GM21447 (cell line): ENCODE results near the gene JUP.
"Not testable (repeated sequence)": the region's sequence is repeated elsewhere in the genome, so short reads cannot be mapped to it uniquely, and the experiment has no call there.

Experiments
- ATAC-seq: cut with Tn5 transposase; IDR thresholded peaks from one replicate; pipeline ENCODE4 v1.9.1; 2021; ENCODE audit not compliant: unreplicated experiment

Gene JUP

DNA sequence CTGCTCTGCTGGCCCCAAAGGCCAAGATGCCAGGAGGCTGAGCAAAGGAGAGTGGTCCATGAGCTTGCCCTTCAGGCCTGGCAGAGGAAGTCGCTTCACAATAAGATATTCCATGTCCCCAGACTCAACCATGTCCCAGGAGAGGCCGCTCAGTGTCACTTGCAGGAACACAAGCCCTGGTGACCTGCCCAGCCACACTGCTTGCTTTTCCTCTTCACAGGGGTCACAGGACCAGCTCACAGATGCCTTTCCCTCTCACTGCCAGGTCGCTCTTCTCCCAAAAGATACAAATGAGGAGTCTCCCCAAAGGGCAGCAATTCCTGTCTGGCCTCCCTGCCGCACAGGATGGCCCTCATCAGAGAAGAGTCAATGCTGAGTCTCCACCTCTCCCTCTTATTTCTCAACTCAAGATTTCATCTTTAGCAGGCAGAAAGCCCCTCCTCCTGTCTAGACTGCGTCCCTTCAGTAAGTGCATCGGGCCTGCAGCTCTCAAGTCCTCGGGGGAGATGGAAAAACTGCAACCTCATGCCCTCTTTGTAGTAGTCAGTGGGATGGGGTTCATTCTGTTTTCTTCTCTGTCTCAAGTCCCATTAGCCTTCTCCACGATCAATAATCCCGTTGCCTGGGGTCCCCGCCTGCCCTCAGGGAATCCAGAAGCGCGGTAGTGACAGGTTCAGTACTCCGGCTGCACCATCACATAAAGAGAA lies 5.0 kb downstream of the JUP start:
- ATAC-seq, result no peak

DNA sequence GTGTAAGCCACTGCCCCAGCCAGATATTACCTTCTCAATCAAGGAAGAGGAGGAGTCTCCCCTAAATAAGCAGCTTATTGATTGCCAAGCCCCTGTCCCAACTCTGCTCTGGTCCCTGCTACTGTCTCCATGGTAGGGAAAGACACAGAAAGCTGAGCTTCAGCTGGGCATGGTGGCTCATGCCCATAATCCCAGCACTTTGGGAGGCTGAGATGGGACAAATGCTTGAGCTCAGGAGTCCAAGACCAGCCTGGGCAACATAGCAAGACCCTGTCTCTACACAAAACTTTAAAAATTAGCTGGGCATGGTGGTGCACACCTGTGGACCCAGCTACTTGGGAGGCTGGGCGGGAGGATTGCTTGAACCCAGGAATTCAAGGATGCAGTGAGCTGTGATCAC lies 6.6 kb downstream of the JUP start:
- no peak for ATAC-seq

DNA sequence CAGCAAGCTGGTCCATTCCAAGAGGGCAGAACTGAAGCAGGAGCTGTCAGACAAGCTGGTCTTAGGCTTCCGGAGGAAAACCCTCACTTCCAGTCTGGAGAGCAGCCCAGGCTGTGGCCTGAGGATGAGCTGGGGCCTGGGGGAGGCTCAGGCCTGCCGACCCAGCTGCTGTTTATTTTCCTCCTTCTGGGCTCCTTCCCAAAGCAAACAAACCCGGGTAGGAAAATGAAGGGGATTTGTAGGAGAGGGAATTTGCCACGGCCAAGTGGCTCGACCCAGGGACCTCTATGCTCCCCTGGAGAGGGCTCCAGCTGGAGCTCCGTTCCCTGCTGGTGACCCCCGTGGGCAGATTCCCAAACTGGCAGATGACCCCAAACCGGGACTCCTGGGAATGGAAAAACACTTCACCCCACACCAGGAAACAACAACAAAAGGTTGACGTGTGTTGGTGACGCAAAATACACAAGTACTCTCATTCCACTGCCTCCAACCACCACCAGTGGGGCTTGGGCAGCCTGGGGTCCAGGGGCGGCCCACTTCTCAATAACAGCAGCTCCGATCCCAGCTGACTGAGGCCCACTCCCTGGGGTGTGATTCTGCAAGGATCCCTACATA lies 8.8 kb downstream of the JUP start:
- ATAC-seq, result no peak

DNA sequence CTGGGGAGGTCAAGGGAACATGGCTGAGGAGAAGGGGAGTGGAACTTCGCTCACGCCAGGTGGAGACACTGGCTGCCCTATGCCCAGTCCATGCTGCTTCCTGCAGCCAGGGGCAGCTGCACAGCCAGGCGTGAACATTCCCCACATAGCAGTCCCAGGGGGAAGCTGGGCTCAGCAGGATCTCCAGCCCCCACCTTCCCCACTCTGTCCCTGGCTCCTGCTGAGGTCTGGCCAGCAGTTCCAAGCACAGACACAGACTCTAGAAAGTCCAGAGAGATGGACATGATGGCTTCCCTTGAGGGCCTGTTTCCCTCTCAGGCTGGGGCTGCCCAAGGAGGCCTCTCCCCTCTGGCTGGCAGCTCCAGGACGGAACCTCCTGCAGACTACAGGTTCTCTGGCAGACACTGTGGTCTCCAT lies 9.3 kb downstream of the JUP start:
- ATAC-seq, result no peak

DNA sequence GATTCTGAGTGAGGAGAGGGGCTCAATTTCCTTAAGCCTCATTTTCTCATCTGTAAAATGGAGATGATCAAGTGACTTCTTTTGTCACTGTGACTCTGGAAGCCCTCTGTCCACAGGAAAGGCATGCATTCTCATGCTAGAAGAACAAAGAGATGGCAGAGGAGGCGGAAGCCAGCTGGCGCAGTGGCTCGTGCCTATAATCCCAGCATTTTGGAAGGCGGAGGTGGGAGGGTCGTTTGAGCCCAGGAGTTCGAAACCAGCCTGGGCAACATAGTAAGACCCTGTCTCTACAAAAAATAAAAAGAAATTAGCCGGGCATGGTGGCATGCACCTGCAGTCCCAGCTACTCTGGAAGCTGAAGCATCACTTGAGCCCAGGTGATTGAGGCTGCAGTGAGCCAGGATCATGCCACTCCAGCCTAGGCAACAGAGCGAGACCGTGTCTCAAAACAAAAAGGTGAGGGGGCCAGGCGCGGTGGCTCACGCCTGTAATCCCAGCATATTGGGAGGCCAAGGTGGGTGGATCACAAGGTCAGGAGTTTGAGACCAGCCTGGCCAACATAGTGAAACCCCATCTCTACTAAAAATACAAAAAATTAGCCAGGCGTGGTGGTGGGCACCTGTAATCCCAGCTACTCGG lies 10.1 kb downstream of the JUP start:
- ATAC-seq, result not testable (repeated sequence)

DNA sequence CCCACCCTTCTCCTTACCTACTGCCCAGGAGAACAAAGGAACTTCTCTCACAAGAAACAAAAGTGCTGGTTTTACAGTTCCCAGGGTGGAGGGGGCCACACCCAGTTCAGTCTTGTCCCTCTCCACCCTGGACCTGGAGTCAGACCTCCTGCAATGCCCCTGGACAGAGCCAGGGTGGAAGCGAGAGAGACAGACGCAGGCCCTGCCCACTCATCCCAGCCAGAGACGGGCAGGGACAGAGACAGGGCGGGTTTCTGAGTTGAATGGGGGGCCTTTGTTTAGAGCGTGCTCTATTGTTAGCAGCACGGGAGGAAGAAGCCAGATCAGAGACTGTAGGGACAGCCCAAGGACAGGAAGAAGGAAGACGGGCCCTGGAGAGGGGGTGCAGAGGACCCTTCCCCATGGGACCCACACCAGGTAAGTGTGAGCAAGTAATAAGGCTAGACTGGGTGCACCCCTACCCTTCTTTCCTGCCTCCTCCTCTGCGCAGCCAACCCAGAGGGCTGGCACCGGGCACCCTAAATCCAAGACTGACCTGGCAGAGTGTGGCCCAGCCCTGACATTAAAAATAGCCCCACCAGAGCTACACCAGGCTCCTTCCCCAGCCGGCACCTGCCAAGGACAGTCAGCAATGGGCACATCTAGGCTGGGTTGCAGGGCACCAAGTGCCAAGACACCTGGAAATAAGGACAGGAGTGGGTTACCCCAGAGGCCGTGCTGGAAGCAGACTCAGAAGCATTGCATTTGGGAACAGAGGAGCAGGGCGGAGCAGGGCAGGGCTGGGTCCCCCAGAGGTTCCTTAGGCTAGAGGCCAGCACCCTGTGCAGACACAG lies 10.9 kb downstream of the JUP start:
- no peak for ATAC-seq

DNA sequence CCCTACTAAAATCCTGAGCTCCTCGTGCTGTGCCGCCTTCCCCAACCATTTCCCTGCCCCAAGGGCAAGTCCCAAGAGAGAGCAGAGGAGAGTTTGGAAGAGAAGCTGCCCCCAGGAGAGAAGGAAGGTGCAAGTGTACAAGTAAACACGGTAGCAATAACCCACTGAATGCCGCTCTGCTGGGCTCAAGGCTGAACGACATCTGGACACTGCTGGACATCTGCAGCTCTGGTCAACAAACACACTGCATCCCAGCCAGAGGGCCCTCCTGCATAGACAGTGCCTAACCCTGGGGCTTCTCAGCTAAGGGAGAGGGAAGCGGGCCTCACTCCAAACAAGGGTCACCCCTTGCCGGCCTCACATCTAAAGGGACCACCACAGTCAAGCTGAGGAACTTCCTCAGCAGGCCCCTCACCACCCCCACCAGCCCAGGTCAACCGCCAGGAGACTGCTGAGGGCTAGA lies 12.7 kb downstream of the JUP start:
- ATAC-seq, result no peak

DNA sequence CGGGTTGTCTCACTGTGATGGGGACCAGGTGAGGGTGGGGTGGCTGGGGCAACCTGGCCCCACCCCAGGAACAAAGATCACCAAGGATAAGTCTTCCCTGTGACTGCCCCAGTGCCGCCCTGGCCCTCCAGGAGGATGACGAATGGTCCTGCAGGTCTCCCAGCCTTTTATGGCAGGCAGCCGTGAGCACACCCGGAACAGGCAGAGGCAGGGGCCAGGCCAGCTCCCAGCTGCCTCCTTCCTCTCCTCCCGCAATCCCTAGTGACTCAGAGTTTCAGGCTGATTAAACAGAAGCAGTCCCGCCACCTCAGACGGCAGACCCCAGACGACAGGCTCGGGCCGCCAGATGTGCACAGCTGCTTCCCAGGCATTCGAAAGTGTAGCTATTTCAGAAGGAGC lies 13.3 kb downstream of the JUP start:
- ATAC-seq, result no peak

DNA sequence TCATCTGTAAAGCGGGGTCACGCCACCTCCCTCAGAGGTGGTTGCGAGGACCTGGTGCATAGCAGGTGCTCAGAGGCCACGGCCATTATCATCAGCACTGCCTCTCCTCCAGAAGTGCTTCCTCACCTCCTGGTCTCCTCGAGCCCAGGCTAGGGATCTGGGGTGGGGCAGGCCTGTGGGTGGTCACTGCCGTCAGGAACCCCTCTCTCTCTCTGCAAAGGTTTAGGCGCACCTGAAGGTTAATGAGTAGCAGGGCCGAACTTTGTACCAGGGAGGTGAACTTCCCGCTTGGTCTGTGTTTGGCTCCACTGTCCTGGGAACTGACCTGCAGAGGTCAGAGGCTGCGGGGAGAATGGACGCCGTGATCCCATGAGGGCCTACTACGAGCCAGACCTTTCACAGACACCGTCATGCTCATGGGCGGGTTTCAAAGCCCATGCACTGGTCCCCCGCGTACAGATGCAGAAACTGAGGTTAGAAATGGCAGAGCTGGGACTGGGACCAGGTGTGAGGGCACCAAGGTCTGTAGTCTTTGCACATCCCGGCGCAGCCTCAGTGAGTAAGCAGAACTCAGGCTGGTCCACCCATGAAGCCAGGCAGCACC lies 13.8 kb downstream of the JUP start:
- no peak for ATAC-seq

DNA sequence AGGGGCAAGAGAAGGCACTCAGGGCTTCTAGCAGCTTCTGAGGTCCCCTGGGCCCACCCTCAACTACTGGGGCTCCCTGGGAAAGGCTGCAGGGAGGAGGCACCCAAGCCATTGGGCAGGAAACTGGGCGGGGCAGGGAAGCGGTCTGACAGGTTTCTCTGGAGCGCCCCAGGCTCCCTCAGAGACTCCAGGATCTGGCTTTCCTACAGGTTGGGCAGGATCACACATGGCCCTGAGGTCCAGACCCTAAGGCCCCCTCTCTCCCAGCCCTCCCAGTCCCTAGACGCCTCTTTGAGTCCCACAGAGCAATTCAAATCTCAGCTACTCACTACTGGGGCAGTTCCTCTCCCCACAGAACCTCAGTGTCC lies 14.3 kb downstream of the JUP start:
- no peak for ATAC-seq

DNA sequence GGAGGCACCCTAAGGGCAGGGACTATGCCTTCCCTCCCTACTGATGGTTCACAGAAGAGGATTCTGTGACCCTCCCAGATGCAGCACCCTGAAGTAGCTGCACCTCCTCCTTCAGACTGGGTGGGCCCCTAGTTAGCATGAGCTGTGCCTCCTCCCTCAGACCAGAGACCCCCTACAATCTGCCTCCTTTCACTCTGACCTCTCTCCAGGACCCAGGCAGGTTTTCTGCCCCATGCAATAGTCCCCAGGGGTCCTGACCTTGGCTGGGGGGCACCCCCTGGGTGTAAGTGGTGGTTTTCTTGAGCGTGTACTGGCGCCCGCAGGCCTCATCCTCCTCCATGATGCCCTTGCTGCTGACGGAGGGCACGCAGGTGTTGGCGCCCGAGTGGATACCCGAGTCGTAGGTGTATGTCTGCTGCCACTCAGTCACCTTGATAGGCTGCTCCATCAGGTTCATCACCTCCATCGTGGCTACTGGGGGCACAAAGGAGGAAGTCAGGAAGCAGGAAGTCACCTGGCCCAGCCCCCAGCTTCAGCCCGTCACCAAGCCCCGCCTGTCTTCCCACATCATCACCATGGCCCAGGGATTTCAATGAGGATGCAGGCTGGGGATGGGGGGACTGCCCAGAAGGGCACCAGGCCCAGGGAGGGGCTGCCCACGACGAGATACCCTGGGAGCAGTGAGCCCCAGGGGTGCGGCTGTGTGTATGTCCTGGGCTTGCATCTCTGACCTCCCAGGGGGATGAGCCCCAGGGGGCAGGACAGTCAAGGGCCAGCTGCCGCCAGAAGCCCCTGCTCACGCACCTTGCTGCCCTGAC lies 14.9 kb downstream of the JUP start:
- no peak for ATAC-seq

DNA sequence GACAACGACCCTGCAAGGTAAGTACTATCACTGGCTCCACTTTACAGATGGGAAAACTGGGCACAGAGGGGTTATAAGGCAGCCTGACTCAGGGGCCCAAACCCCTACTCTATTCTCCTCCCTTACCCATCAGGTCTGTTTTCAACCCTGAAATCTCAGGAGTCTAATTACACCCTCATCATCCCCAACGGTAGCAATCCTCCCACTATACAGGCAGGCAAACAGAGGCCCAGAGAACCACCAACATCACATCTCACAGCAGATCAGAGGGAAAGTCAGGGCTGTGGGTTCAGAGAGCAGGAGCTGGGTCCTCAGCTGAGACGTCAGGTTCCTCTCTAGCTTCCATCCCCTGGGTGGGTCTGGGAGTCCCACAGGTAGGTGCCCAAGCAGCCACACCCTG lies 16.5 kb downstream of the JUP start:
- ATAC-seq, result no peak

DNA sequence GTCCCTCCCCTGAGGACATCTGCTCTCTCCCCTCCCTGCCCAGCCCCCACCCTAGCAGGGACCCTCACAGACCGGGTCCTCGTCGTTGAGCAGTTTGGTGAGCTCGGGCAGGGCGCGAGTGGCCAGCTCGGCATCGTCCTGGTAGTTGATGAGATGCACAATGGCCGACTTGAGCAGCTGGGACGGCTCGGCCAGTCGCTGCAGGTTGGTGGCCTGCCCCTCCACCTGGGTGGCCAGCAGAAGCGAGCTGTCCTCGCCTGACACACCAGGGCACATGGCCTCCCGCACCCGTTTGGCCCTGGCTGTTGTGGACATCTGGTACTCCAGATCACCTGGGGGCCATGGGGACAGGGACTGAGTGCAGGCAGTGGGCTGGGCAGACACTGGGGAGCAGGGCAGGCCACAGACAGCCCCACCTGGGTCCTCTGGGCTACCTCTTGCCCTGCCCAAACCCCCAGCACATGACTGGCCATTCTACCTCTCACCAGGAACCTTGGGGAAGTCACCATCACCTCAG lies 17.1 kb downstream of the JUP start:
- ATAC-seq, result no peak

DNA sequence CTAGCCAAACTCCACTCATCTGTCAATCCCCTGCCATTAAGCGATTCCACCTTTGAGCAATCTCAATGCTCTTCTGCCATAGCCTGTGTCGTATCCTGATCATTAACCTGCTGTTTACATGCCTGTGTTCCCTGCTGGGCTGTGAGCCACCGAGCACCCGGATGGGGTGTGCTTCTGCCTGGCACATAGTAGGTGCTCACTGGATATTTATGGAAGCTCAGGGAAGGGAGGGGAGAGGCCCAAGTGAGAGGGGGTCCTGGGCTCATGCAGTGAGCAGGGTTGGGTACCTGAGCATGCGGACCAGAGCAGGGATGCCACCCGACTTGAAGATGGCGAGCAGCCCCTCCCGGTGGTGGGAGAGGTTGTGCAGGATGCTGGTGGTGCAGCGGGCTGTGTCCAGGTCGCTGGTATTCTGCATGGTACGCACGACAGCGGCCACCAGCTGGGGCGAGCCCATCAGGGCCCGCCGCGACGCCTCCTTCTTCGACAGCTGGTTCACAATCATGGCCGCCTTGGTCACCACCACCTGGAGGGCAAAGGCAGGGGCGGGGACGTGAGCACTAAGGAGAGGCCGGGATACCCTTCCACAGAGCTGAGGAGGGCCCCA lies 17.7 kb downstream of the JUP start:
- no peak for ATAC-seq

DNA sequence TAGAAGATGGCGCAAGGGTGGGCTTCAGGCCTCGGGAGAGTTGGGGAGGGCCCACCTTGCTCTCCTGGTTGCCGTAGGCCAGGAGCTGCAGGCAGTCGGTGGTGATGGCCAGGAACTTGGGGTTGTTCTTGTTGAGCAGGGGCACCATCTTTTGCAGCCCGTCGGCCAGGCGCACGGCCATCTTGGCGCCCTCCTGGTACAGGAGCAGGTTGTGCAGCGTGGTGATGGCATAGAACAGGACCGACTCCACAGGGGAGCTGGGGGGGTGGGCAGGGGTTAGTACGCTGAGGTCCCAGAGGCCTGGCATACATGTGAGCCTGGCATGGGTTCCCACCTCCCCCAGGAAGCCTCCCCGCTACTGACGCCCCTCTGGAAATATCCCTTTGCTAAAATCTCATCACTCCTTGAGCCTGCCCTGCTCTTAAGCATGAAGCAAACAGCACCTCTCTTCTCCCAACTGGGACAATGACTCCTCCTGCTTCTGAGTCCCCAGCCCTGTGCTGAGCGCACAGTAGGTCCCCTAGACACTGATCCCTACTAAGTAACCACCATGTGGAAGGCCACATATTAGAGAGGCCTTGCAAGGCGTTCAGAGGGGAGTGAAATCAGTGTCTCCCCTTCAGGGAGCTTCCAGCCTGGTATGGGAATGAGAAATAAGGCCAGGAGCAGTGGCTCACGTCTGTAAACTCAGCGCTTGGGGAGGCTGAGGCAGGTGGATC lies 19.0 kb downstream of the JUP start:
- ATAC-seq, result no peak

DNA sequence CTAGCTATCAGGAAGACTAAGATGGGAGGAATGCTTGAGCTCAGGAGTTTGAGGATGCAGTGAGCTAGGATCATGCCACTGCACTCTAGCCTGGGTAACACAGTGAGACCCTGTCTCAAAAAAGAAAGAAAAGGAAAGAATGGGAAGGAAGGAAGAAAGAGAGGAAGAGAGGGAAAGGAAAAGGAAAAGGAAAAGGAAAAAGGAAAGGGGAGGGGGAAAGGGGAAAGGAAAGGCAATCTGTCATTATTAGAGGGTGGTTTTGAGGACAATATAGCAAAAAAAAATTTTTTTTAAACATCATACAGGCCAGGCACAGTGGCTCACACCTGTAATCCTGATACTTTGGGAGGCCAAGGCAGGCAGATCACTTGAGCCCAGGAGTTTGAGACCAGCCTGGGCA lies 20.4 kb downstream of the JUP start:
- ATAC-seq, result no peak

DNA sequence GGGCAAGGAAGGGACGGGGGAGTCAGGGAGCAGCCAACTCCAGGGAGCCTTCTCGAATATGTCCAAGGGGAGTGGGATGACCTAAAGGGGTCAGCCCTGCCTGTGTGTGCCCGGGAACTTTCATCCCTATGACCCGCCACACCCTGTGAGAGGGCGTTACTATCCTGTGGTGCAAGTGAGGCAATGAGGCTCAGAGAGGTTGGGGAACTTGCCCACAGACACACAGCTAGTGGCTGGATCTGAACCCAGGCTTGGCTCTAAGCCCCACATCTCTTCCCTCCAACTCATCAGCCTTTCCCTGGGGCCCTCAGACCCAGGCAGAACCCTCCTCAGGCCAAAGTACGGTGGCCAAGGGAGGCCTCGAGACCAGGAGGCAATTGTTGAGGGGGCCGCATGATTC lies 23.2 kb downstream of the JUP start:
- no peak for ATAC-seq

DNA sequence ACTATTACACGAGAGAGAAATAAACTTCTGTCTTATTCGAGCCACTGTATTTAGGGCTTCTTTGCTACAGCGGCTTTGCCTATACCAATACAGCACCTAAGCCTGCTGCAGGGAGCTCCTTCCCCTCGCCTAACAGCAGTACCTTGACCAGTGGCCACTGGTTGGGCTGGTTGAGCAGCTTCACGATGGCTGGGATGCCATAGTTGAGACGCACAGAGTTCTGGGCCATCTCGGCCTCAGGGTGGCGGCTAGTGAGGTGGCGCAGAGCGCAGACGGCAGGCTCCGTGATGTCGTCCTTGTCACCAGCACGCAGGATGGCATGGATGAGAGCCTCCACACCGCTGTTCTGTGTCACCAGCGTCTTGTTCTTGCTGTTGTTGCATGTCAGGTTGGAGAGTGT lies 23.7 kb downstream of the JUP start:
- no peak for ATAC-seq

DNA sequence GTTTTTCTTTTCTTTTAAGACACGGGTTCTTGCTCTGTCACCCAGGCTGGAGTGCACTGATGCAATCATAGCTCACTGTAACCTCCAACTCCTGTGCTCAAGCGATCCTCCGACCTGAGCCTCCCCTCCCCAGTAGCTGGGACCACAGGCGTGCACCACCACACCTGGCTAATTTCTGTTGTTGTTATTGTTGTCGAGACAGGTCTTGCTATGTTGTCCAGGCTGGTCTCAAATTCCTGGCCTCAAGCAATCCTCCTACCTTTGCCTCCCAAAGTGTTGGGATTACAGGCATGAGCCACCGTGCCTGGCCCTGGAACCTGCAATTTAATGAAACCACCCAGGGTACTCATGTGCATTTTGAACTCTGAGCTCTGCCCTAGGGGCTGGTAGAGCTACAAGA lies 24.1 kb downstream of the JUP start:
- no peak for ATAC-seq
